ENCODE measurements around the gene VTI1A. TPM values are rescaled to one million over a fixed set of nuclear protein-coding genes. Genes with fewer than 3 reads are reported as not detected.
"Not testable (repeated sequence)": the region's sequence is repeated elsewhere in the genome, so short reads cannot be mapped to it uniquely, and the experiment has no call there.

Gene VTI1A
- total RNA-seq, 1 donor from 2014 or later: 18.7 TPM

DNA sequence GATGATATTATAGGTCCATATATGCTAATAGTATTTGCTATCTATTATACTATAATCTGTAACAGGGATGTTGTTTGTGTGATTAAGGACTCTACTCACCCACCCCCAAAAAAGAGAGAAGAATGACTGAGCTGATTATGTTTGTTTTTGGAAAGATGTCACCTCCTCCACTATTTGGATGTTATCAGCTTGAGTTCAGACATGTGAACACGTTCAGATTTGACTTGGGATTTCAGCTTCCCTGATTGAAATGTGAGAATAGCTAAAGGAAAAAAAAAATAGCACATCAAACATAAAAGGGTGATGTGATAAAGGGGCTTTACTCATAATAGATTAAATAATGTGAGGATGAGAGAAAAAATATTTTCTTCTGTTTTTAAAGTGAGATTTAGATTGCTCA is 81.2 kb downstream of the VTI1A start:
- intact Hi-C loops (cut with DNase I): no loop called here

DNA sequence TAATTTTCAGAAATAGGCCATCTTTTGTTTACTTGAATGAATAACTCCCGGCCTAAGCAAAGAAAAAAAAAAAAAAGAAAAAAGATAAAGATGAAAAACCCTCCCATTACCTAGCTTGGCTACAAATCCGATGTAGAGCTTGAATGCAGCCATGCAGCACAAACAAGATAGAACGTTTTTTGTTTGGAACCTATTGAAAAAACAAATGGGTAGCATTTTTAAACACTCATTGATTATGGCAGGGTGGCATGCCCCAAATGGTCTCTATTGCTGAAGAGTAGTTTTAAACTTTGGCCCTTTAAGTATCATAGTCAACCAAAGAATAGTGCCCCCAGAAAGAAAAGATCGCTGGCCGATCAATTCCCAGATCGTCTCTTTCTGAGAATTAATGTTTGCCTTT is 84.4 kb downstream of the VTI1A start:
- no peak for ATAC-seq (ENCODE audit: poor library complexity)
- no peak for DNase-seq
- intact Hi-C loops (cut with DNase I): no loop called here

More for the DNA sequence above, 81.2 kb downstream of the VTI1A start:
- ATAC-seq (ENCODE audit: poor library complexity) (no peak), DNase-seq (no peak)

DNA sequence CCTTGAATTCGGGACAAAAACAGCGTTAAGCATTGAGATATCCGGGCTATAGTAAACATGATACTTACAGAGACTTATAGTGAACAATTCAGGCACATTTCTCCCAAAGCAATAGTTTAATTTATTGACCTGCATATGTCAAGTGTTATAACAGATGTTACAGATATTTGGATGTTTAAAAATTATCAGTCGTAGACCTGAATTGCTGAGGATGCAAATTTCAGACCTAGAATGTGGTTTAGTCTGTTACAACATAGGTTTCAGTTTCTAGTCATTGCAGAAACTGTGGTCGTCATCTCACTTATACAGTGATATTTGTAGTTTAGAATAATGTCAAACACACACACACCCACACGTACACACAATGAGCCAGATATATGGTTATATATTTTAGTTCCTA is 85.2 kb downstream of the VTI1A start:
- intact Hi-C loops (cut with DNase I): no loop called here
- no peak for ATAC-seq (ENCODE audit: poor library complexity)
- no peak for DNase-seq

DNA sequence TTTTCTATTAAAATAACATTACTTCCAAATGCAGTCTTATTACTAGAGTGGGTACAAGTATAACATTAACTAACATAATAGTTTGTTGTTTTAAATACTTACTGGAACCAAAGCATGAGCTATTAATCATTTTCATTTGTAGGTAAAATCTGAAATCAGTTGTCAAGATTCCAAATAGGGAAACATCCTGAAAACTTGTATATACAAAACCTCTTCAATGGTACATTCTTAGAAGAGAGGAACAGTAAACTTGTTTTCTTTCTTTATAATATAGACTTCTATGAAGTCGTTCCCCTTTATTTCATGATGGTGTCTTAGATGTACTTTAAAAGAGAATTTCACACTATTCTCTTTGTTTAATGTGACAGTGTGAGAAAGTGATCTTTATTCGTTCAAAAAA is 85.9 kb downstream of the VTI1A start:
- intact Hi-C loops (cut with DNase I): no loop called here
- ATAC-seq (ENCODE audit: poor library complexity): no peak
- DNase-seq: no peak

DNA sequence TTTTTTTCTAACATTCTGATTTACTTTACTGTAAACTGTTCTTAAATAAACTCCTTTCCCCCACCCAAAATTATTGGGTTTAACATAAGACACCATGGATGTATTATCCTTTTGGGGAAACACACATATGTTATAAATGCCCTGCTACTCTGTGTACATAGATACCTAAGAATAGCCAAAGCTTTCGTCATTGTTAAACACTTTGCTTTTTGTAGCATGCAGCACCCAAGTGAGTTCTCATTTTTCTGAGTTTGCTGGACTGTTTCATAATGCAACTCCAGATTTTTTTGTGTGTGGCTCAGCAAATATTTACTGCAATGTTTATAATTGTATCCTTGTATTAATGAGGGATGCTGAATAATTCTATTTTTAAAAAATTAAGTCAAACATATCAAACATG is 86.9 kb downstream of the VTI1A start:
- intact Hi-C loops (cut with DNase I): no loop called here
- no peak for DNase-seq
- ATAC-seq (ENCODE audit: poor library complexity): no peak

DNA sequence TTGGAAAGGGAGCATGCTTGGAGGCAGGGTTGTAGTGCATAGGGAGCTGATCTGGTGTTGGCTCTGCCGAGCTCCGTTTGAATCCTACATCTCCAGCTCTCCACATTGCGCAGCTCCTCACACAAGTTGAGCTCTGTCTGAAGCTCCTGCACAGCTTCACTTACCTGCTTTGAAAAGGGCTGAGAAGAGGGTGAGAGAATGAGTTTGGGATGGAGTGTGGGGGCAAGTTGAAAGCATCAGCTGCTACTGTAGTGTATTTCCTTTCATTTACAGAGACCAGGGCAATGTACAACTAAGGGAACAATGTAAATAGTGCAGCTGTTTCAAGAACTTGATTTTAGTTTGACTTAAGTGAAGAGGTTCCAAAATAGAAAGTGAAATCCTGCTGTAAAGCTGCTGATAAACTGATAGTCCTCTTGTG is 88.5 kb downstream of the VTI1A start:
- no peak for ATAC-seq (ENCODE audit: poor library complexity)
- intact Hi-C loops (cut with DNase I): no loop called here
- DNase-seq: no peak

DNA sequence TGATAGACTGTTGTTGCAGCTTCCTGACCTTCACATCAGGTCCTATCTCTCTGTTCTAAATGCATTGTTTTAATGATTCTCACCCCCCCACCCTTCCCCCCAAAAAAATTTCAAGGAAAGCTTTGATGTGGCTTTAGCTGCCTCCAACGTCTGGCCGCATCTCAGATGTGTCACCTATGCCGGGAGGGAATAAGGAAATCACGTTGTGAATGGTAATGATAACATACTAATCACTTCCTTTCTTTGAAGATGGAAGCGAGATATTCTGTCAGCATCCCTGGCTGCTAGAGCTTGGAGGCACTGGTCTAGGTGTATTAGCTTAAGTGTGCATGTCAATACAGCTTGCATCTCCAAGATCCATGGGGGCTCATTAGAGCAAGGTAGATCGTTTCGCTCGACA is 89.6 kb downstream of the VTI1A start:
- no peak for ATAC-seq (ENCODE audit: poor library complexity)
- DNase-seq: no peak
- intact Hi-C loops (cut with DNase I): no loop called here

DNA sequence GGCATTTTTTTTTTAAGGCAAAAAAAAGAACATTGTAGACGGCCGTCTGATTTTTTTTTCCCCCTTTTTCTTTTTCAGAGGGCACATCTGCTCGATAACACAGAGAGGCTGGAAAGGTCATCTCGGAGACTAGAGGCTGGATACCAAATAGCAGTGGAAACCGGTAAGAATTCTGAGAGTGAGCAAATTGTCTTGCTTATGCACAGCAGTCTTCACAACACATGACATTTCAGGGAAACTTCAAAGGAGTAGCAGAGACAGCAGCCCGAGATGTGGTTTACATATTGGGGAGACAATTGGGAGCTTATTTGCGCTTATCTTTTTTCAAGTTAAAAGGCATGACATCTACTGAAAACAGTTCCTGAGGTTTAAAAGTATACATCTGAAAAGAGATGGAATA is 91.2 kb downstream of the VTI1A start:
- DNase-seq: no peak
- no peak for ATAC-seq (ENCODE audit: poor library complexity)
- intact Hi-C loops (cut with DNase I): no loop called here

DNA sequence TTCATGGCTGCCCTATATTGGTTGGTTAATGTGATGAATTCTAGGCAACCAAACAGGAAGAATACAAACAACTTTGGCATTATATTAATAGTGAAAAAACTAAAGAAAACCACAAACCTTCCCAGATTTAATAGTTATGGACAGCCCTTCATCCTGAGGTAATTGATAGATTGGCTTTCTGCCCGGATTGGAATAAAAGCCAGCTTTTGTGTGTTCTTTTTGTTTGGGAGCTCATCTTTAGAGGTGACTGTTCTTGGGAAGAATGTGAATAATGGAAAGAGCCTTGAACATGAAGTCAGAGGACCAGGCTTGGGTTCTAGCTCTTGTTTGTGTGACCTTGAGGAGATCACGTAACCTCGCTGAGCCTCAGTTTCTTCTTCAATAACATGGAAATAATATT is 92.3 kb downstream of the VTI1A start:
- intact Hi-C loops (cut with DNase I): no loop called here
- ATAC-seq (ENCODE audit: poor library complexity): no peak
- DNase-seq: no peak

DNA sequence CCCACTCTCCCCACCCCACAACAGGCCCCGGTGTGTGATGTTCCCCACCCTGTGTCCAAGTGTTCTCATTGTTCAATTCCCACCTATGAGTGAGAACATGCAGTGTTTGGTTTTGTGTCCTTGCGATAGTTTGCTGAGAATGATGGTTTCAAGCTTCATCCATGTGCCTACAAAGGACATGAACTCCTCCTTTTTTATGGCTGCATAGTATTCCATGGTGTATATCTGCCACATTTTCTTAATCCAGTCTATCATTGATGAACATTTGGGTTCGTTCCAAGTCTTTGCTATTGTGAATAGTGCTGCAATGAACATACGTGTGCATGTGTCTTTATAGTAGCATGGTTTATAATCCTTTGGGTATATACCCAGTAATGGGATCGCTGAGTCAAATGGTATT is 95.8 kb downstream of the VTI1A start:
- ATAC-seq (ENCODE audit: poor library complexity); DNase-seq; intact Hi-C loops (cut with DNase I): not testable (repeated sequence)

DNA sequence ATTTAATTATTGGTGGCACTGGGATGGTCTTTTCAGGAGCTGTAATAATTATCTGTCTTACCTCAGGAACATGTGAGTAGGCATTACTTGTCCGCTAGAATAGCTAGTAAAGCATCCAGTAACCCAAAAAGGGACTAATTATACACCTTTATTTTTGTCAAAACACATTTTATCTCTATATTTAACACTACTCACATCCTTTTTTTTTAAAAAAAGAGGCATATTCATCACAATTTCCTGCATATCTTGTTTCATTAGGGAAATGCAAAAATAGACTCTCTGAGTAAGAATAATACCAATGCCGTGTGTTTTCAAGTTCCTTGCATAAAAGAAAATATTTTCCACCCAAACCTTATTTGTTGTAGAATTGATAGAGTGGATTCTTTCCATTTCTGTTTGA is 99.5 kb downstream of the VTI1A start:
- ATAC-seq (ENCODE audit: poor library complexity) (no peak), DNase-seq (no peak)
- intact Hi-C loops (cut with DNase I): no loop called here

DNA sequence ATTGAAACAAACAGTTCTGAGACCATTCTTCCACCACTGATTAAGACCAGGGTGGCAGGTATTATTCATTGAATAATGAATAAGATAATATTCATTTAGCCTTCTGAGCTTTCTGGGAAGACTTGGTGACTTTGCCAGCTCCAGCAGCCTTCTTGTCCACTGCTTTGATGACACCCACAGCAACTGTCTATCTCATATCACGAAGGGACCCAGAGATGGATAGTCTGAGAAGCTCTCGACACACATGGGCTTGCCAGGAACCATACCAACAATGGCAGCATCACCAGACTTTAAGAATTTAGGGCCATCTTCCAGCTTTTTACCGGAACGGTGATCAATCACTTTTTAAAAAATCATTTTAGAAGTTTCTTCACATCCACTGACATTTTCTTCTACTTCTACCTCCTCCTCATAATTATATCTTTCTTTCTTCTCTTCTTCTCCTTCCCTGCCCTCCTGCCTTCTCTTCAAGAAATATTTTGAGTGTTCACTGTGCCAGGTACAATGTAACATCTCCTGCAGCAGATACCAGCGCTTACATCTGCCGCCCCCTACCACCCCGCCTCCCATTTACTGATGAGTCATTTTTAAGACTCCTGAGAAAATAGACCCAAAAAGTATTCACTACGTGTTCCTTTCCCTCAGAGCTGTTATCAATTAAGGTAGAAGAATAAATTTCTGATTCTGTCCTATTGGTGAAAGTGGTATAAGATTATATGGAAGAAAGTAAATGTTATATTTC is 101.7 kb downstream of the VTI1A start:
- ATAC-seq (ENCODE audit: poor library complexity) (no peak), DNase-seq (no peak)
- intact Hi-C loops (cut with DNase I): no loop called here

DNA sequence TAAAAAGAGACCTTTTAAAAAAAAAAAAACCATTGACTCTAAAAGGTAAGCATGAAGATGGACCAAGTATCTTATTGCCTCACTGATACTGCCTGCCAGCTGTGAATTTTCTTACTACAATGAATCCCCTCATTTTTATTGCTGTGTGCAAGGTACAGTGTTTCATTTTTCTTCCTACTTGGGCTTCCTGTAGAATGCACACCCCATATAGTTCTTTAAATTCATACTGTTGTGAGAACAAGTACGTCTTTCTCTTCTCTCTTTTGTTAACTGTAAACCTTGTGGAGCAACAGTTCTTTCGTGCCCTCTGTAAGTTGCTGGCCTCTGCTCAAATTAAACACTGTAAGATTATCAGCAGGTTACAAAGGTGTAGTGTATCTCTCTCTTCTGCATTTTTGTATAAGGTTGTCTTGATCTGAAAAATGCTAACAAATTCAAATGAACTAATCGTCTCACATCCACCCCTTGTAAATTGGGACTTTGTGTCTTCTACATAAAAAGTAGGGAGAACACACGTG is 105.6 kb downstream of the VTI1A start:
- intact Hi-C loops (cut with DNase I): no loop called here
- ATAC-seq (ENCODE audit: poor library complexity) (no peak), DNase-seq (no peak)

DNA sequence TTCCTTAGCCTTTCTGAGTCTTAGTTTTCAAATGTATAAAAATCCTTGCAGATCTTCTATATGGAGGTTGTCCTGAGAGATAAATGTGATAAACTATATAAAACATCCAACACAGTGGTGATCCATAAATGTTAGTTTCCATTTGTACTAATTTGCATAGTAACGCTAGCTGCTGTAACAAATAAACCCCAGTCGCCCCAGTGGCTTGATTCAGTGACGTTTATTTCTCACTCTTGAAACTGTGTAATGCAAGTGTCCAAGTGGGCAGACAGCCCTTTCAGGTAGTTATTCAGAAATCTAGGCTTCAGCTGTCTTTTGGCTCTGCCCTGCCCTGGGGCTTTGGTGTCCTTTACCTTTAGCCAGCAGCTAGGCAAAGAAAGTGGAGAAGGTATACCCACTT is 106.3 kb downstream of the VTI1A start:
- ATAC-seq (ENCODE audit: poor library complexity) (no peak), DNase-seq (no peak)
- intact Hi-C loops (cut with DNase I): no loop called here

DNA sequence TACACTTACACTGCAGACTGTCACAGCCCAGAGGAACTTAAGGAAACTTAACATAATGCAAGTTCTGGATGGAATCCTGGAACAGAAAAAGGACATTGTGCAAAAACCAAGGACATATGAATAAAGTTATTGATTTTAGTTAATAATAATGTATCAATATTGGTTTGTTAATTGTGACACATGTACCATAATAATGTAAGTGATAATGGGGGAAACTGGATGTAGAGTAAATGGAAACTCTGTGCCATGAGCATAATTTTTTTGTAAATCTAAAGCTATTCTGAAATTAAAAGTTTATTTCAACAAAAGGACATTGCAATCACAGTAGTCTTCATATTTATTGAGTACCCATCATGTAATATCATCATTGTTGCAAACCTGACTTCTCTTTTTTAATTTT is 107.2 kb downstream of the VTI1A start:
- intact Hi-C loops (cut with DNase I): no loop called here
- DNase-seq: no peak
- no peak for ATAC-seq (ENCODE audit: poor library complexity)

DNA sequence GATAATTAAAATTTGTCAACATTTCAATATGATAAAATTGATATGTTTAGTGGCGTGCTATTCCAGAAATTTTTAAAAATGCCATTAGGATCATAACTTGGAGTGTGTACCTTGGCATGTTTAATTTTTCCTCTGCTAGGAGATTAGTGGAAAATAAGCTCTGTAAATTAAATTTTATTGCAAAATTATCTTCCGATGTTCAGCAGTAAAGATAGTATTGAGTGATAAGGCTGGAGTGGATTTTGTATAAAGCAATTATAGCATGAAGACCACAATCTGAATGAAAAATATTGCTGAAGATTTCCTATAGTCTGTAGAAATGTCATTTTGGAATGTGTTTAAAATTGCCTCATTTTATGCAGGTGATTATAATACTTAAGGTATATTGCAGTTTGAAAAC is 110.2 kb downstream of the VTI1A start:
- intact Hi-C loops (cut with DNase I): no loop called here
- no peak for ATAC-seq (ENCODE audit: poor library complexity)
- DNase-seq: no peak

DNA sequence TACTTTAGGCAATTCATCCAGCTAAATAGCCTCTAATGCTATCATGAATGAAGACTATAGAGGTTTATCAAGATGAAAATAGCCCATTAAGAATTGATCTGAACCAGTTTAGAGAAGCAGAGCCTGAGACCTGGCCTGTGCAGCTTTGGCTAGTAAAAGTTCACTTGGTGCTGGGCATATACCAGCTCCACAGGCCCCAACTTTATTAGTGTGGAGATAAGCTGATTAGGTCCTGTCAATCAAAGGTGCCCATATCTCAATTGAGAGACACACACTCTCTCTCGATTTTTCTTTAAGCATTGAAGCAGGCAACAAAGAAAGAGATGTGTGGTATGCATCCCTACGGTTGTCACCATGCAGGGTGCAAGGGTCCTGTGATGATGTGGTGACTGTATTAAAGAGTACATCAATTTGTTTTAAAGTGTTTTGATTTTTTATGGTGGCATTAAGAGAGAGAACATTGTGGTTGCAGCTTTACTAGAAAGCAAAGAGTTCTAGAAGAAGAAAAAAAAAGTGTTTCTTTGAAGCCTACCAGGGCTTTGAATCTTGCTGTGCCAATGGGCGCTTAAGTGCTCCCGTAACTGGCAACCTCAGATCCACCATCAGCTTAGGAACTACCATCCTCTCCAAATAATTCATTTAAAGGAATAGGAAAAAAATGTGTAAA is 111.6 kb downstream of the VTI1A start:
- ATAC-seq (ENCODE audit: poor library complexity) (no peak), DNase-seq (no peak)
- intact Hi-C loops (cut with DNase I): no loop called here

DNA sequence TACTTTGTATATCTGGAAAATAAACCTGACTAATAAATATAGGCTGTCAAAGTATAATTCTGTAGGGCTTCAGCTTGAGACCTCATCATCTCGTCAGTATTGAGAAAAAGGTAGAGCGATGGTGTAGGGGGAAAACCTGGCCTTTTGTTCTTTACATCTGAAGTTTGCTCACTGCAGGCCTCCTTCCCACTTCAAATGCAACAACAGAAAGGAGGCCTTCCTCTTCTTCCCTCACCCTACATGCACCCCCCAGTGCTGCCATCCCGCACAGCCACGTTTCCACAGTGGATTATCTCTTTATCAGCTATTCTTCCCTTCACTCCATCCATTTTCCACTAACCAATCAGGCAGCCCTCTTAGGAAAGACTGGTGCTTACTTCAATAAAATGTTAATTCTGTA is 112.3 kb downstream of the VTI1A start:
- intact Hi-C loops (cut with DNase I): no loop called here
- DNase-seq (no peak), ATAC-seq (ENCODE audit: poor library complexity) (no peak)

DNA sequence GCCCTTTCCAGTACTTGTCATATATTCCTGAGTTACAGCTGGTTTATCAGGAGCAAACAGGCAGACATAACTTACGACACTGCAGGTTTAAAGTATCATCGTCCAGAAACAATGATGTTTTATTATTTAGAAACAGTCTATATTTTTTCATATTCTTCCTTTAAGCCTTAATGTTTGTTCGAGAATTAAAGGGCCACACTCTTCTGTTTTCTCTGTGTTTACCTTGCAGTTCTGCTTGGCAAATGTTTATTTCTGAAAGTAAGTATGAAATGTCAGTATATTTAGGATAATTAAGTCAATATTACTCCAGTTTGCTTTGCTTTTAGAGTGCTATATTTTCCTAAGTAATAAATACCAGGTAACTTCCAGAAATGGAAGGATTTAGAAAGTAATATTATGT is 115.1 kb downstream of the VTI1A start:
- intact Hi-C loops (cut with DNase I): no loop called here

DNA sequence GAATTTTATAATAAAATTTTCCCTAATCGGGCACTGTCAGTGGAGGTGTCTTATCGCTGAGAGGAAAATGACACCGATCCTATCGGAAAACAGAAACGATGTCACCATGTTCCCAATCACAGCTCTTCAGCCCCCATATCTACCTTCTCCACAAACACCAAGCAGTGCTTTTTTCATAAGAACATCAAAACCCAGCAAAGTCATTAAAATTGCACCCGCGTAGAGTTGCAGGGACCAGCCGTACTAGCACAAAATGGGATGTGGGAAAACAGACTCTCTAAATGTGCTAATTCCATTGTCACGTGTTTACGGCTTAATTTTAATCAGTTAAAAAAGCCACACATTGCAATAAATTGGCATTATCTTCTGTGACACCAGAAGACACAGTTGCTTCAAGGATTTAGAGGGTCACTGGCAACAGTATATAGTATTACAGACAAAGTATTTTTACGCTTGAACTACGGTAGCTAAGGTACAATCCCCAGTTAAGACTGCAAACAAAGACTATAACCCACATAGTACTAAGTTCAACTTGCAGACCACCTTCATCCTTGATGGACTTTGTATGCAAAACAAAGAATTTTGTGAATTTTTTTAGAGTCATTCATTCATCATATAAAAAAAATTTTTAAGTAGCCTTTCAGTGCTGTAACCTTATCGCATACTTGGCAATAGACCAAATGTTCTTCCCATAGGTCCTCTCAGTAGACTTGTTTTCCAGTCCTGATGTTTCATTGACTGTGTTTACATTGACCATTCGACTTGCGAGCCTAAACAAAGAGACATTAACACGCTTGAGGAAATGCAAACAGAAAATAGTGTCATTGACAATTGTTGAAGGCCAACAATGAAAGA is 116.0 kb downstream of the VTI1A start:
- intact Hi-C loops (cut with DNase I): no loop called here
- ATAC-seq (ENCODE audit: poor library complexity): no peak
- no peak for DNase-seq

More for the DNA sequence above, 115.1 kb downstream of the VTI1A start:
- no peak for DNase-seq
- no peak for ATAC-seq (ENCODE audit: poor library complexity)
